HG02840 (cell line): ENCODE measurements around the gene ADIPOR2.

Source experiments
- ATAC-seq: cut with Tn5 transposase; IDR thresholded peaks from one replicate; pipeline ENCODE4 v1.9.1; 2021; ENCODE audit warnings: mild to moderate bottlenecking, moderate library complexity, moderate number of reproducible peaks; ENCODE audit not compliant: unreplicated experiment, low FRiP score

Gene ADIPOR2

GRCh38 chr12:1767407-1768090, 76.7 kb downstream of the ADIPOR2 start:
- no peak for ATAC-seq

GRCh38 chr12:1768615-1769014, 77.7 kb downstream of the ADIPOR2 start:
- ATAC-seq = no peak

- ATAC-seq = no peak
Measured at GRCh38 chr12:1769809-1770494, 79.1 kb downstream of the ADIPOR2 start.

- no peak for ATAC-seq
Measured at GRCh38 chr12:1773937-1774655, 83.2 kb downstream of the ADIPOR2 start.

GRCh38 chr12:1776170-1776921, 85.5 kb downstream of the ADIPOR2 start:
- ATAC-seq = no peak

GRCh38 chr12:1777798-1778197, 86.9 kb downstream of the ADIPOR2 start:
- ATAC-seq = no peak

GRCh38 chr12:1778911-1779310, 88.0 kb downstream of the ADIPOR2 start:
- no peak for ATAC-seq

GRCh38 chr12:1779783-1780182, 88.9 kb downstream of the ADIPOR2 start:
- ATAC-seq = no peak

- no peak for ATAC-seq
Measured at GRCh38 chr12:1781772-1782171, 90.9 kb downstream of the ADIPOR2 start.

GRCh38 chr12:1782215-1782614, 91.3 kb downstream of the ADIPOR2 start:
- ATAC-seq = no peak

GRCh38 chr12:1787714-1788113, 96.8 kb downstream of the ADIPOR2 start:
- no peak for ATAC-seq

- no peak for ATAC-seq
Measured at GRCh38 chr12:1790444-1790843, 99.6 kb downstream of the ADIPOR2 start.

GRCh38 chr12:1791104-1791841, 100.4 kb downstream of the ADIPOR2 start:
- ATAC-seq = no peak

GRCh38 chr12:1792406-1792805, 101.5 kb downstream of the ADIPOR2 start:
- no peak for ATAC-seq

- no peak for ATAC-seq
Measured at GRCh38 chr12:1793426-1794210, 102.7 kb downstream of the ADIPOR2 start.

GRCh38 chr12:1794440-1795090, 103.7 kb downstream of the ADIPOR2 start:
- ATAC-seq = no peak

GRCh38 chr12:1795221-1795784, 104.4 kb downstream of the ADIPOR2 start:
- ATAC-seq = no peak

GRCh38 chr12:1795785-1796514, 105.1 kb downstream of the ADIPOR2 start:
- peak; percentile 90 for ATAC-seq
